ENCODE measurements around the gene THRA. TPM values are rescaled to one million over a fixed set of nuclear protein-coding genes. Genes with fewer than 3 reads are reported as not detected.

Gene THRA
- total and polyA plus RNA-seq, 2 donors from 2014 or later, result 40.8 to 63.9 TPM

GRCh38 chr17:40100419-40100668 lies 37.6 kb downstream of the THRA start, which contains the start of gene NR1D1:
Gene NR1D1, minus strand, starts transcription at chr17:40100589. Its CDS starts 495 bp downstream, at chr17:40100094.
- DNase-seq (no peak), FAIRE-seq (no peak)
- no peak for TF ChIP-seq CTCF (IDR thresholded peaks at IDR 0.05; ENCODE audit: borderline replicate concordance, extremely low read depth, insufficient read depth)
- H3K36me3 ChIP-seq (ENCODE audit: control insufficient read depth in 2 of 3, insufficient read depth in 3 of 3, low read length in 3 of 3), result peaks cover 0 to 22% (median 12%) of the 10 kb centered on the region in 3 donors
- H3K9me3 ChIP-seq (ENCODE audit: control insufficient read depth in 2 of 3, insufficient read depth in 1 of 3, low read length in 3 of 3), result no peaks in the 10 kb centered on the region
- H3K4me1 ChIP-seq (ENCODE audit: control insufficient read depth in 2 of 3, insufficient read depth in 2 of 3, low read depth in 1 of 3, low read length in 3 of 3), result peaks cover 10 to 63% (median 51%) of the 10 kb centered on the region in 3 donors
- no peaks in the 10 kb centered on the region for H3K27me3 ChIP-seq (ENCODE audit: control insufficient read depth, insufficient read depth, low read length)
- H3K9ac ChIP-seq (ENCODE audit: low read length in 3 of 3), result peak within 1 kb of the TSS; percentile 55 to 97 (median 71)
- peak within 1 kb of the TSS; percentile 97 to 99 for H3K27ac ChIP-seq (ENCODE audit: low read depth in 2 of 2, low read length in 2 of 2)
- intact Hi-C loops (cut with DNase I), result no loop called here
- peak within 1 kb of the TSS; percentile 72 to 98 (median 91) for H3K4me3 ChIP-seq (ENCODE audit: low read length in 3 of 3)

GRCh38 chr17:40100669-40101366 lies 38.1 kb downstream of the THRA start:
- H3K4me3 ChIP-seq (ENCODE audit: low read length in 3 of 3), result peak overlapping the region; percentile 16 to 98 (median 72)
- H3K27ac ChIP-seq (ENCODE audit: low read depth in 2 of 2, low read length in 2 of 2), result peak overlapping the region; percentile 97 to 99
- peak; percentile 96 to 100 (median 98) for DNase-seq
- no peaks in the 10 kb centered on the region for H3K9me3 ChIP-seq (ENCODE audit: control insufficient read depth in 2 of 3, insufficient read depth in 1 of 3, low read length in 3 of 3)
- H3K27me3 ChIP-seq (ENCODE audit: control insufficient read depth, insufficient read depth, low read length), result no peaks in the 10 kb centered on the region
- intact Hi-C loops (cut with DNase I), result no loop called here
- FAIRE-seq, result no peak
- peak overlapping the region; percentile 44 to 97 (median 55) for H3K9ac ChIP-seq (ENCODE audit: low read length in 3 of 3)
- peaks cover 0 to 18% (median 9%) of the 10 kb centered on the region in 3 donors for H3K36me3 ChIP-seq (ENCODE audit: control insufficient read depth in 2 of 3, insufficient read depth in 3 of 3, low read length in 3 of 3)
- no peak for TF ChIP-seq CTCF (IDR thresholded peaks at IDR 0.05; ENCODE audit: borderline replicate concordance, extremely low read depth, insufficient read depth)
- H3K4me1 ChIP-seq (ENCODE audit: control insufficient read depth in 2 of 3, insufficient read depth in 2 of 3, low read depth in 1 of 3, low read length in 3 of 3), result peaks cover 10 to 61% (median 46%) of the 10 kb centered on the region in 3 donors

GRCh38 chr17:40101367-40102210 lies 38.8 kb downstream of the THRA start:
- no peaks in the 10 kb centered on the region for H3K9me3 ChIP-seq (ENCODE audit: control insufficient read depth in 2 of 3, insufficient read depth in 1 of 3, low read length in 3 of 3)
- peaks cover 16 to 61% (median 42%) of the 10 kb centered on the region in 3 donors for H3K4me1 ChIP-seq (ENCODE audit: control insufficient read depth in 2 of 3, insufficient read depth in 2 of 3, low read depth in 1 of 3, low read length in 3 of 3)
- peak overlapping the region; percentile 97 to 99 for H3K27ac ChIP-seq (ENCODE audit: low read depth in 2 of 2, low read length in 2 of 2)
- peak overlapping the region in 2 of 3 donors; percentile 44 to 97 for H3K9ac ChIP-seq (ENCODE audit: low read length in 3 of 3)
- H3K4me3 ChIP-seq (ENCODE audit: low read length in 3 of 3), result peak overlapping the region in 2 of 3 donors; percentile 16 to 98
- intact Hi-C loops (cut with DNase I), result no loop called here
- FAIRE-seq (no peak), DNase-seq (no peak)
- no peak for TF ChIP-seq CTCF (IDR thresholded peaks at IDR 0.05; ENCODE audit: borderline replicate concordance, extremely low read depth, insufficient read depth)
- H3K36me3 ChIP-seq (ENCODE audit: control insufficient read depth in 2 of 3, insufficient read depth in 3 of 3, low read length in 3 of 3), result peaks cover 0 to 10% (median 4%) of the 10 kb centered on the region in 3 donors
- no peaks in the 10 kb centered on the region for H3K27me3 ChIP-seq (ENCODE audit: control insufficient read depth, insufficient read depth, low read length)

Measured in kidney (tissue), 14 donors.